ENCODE data around the gene KIRREL3. TPM values are rescaled to one million over a fixed set of nuclear protein-coding genes. Genes with fewer than 3 reads are reported as not detected.

Gene KIRREL3
- total RNA-seq, 1 donor from 2014 or later, result not detected

GRCh38 chr11:126680700-126681099, 319.9 kb downstream of the KIRREL3 start:
- TF ChIP-seq, protein P1, sequence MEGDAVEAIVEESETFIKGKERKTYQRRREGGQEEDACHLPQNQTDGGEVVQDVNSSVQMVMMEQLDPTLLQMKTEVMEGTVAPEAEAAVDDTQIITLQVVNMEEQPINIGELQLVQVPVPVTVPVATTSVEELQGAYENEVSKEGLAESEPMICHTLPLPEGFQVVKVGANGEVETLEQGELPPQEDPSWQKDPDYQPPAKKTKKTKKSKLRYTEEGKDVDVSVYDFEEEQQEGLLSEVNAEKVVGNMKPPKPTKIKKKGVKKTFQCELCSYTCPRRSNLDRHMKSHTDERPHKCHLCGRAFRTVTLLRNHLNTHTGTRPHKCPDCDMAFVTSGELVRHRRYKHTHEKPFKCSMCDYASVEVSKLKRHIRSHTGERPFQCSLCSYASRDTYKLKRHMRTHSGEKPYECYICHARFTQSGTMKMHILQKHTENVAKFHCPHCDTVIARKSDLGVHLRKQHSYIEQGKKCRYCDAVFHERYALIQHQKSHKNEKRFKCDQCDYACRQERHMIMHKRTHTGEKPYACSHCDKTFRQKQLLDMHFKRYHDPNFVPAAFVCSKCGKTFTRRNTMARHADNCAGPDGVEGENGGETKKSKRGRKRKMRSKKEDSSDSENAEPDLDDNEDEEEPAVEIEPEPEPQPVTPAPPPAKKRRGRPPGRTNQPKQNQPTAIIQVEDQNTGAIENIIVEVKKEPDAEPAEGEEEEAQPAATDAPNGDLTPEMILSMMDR (IDR thresholded peaks at IDR 0.05), result no peak
- ATAC-seq, result no peak

DNA sequence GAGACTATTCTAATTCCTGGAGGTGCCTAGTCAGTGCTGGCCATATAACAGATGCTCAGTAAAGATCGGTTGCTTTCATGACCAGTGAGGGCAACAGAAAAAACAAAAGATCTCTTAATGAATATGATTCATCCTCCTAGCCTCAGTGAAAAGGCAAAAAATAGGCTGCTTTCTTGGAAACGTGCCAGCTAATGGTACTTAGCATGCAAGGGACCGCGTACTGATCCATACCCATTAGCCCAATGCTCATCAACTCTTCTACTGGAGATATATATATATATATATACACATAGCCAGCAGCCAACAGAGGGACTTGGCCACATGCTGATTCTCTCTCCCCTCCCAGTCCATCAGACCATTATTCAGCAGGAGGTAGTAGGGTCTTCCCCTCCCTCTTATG, 320.4 kb downstream of the KIRREL3 start:
- H3K4me1 ChIP-seq, result no peaks in the 10 kb centered on the region
- no peak overlapping the region for H3K27ac ChIP-seq
- no peaks in the 10 kb centered on the region for H3K36me3 ChIP-seq
- peaks cover 8% of the 10 kb centered on the region for H3K27me3 ChIP-seq
- H3K9me3 ChIP-seq, result no peaks in the 10 kb centered on the region
- intact Hi-C loops (cut with DNase I), result no loop called here
- no peak for ATAC-seq
- TF ChIP-seq, protein P1 (IDR thresholded peaks at IDR 0.05), result no peak
- DNase-seq, result no peak
- no peak overlapping the region for H3K4me3 ChIP-seq

More at GRCh38 chr11:126680700-126681099, 319.9 kb downstream of the KIRREL3 start:
- H3K4me1 ChIP-seq, result no peaks in the 10 kb centered on the region
- DNase-seq, result no peak
- H3K36me3 ChIP-seq, result no peaks in the 10 kb centered on the region
- no peak overlapping the region for H3K4me3 ChIP-seq
- intact Hi-C loops (cut with DNase I), result no loop called here
- no peaks in the 10 kb centered on the region for H3K9me3 ChIP-seq
- no peak overlapping the region for H3K27ac ChIP-seq
- H3K27me3 ChIP-seq, result peaks cover 8% of the 10 kb centered on the region

GRCh38 chr11:126679033-126679432, 321.5 kb downstream of the KIRREL3 start:
- intact Hi-C loops (cut with DNase I), result no loop called here
- DNase-seq (no peak), ATAC-seq (no peak)
- no peak overlapping the region for H3K27ac ChIP-seq
- peaks cover 8% of the 10 kb centered on the region for H3K27me3 ChIP-seq
- H3K4me1 ChIP-seq, result no peaks in the 10 kb centered on the region
- H3K9me3 ChIP-seq, result no peaks in the 10 kb centered on the region
- H3K4me3 ChIP-seq, result no peak overlapping the region
- no peaks in the 10 kb centered on the region for H3K36me3 ChIP-seq
- TF ChIP-seq, protein P1 (IDR thresholded peaks at IDR 0.05), result no peak

DNA sequence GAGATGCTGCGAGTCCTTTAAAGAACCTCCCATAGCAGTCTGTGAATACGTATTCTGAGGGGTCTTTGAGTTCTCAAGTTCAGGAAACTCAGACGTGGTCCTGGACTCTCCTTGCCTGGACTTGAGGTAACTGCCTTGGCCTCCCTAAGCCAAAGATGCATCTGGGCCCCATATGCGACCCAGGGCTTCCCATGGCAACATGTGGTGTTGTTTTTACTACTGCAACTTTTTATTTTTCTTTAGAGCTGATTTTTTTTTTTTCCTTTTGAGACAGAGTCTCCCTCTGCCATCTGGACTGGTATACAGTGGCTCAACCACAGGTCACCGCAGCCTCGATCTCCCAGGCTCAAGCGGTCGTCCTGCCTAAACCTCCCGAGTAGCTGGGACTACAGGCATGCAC, 324.0 kb downstream of the KIRREL3 start:
- Histone ChIP-seq H3K4me1 (no peaks in the 10 kb centered on the region), H3K4me3 (no peak overlapping the region), H3K27me3 (peaks cover 8% of the 10 kb centered on the region), H3K9me3 (no peaks in the 10 kb centered on the region), H3K36me3 (no peaks in the 10 kb centered on the region), H3K27ac (no peak overlapping the region)
- DNase-seq, result no peak
- TF ChIP-seq, protein P1 (IDR thresholded peaks at IDR 0.05), result no peak
- intact Hi-C loops (cut with DNase I), result no loop called here
- no peak for ATAC-seq

GRCh38 chr11:126673319-126673718, 327.3 kb downstream of the KIRREL3 start:
- no peak for DNase-seq
- H3K4me3 ChIP-seq, result no peak overlapping the region

More at GRCh38 chr11:126673319-126673718, 327.3 kb downstream of the KIRREL3 start:
- Histone ChIP-seq H3K9me3 (no peaks in the 10 kb centered on the region), H3K4me1 (no peaks in the 10 kb centered on the region), H3K27me3 (peaks cover 4% of the 10 kb centered on the region), H3K27ac (no peak overlapping the region), H3K36me3 (no peaks in the 10 kb centered on the region)
- no peak for ATAC-seq
- intact Hi-C loops (cut with DNase I), result no loop called here
- TF ChIP-seq, protein P1 (IDR thresholded peaks at IDR 0.05), result no peak
